H9 (cell line): ENCODE data around the gene REG1A. TPM values are rescaled to one million over a fixed set of nuclear protein-coding genes. Genes with fewer than 3 reads are reported as not detected.

ENCODE experiments used
- DNase-seq: peaks from one replicate; pipeline ENCODE4 v3.0.0-alpha.2; 2017
- H2AFZ ChIP-seq: one replicate; pipeline ENCODE4 v1.6.1; 2013; ENCODE audit warnings: mild to moderate bottlenecking, low read length, control low read depth, moderate library complexity
- H2AK5ac ChIP-seq: 2 replicates; pipeline ENCODE4 v1.6.1; 2013; ENCODE audit warnings: low read length, control low read depth, mixed read lengths; ENCODE audit not compliant: insufficient read length
- H2BK120ac ChIP-seq: one replicate; pipeline ENCODE4 v1.6.1; 2013; ENCODE audit warnings: low read depth, mild to moderate bottlenecking, low read length, control low read depth, inconsistent platforms; ENCODE audit not compliant: poor library complexity, severe bottlenecking
- H2BK12ac ChIP-seq: 2 replicates; pipeline ENCODE4 v1.6.1; 2013; ENCODE audit warnings: low read length, control low read depth, mixed read lengths, low read depth; ENCODE audit not compliant: insufficient read length
- H2BK15ac ChIP-seq: 2 replicates; pipeline ENCODE4 v1.6.1; 2013; ENCODE audit warnings: low read depth, low read length, control low read depth
- H2BK20ac ChIP-seq: one replicate; pipeline ENCODE4 v1.6.1; 2013; ENCODE audit warnings: low read depth, mild to moderate bottlenecking, low read length, control low read depth, inconsistent platforms; ENCODE audit not compliant: poor library complexity, severe bottlenecking
- H2BK5ac ChIP-seq: 2 replicates; pipeline ENCODE4 v1.6.1; 2013; ENCODE audit warnings: low read length, control low read depth, mixed read lengths; ENCODE audit not compliant: insufficient read length
- H3K14ac ChIP-seq: 2 replicates; pipeline ENCODE4 v1.6.1; 2013; ENCODE audit warnings: low read length, control low read depth; ENCODE audit not compliant: insufficient read depth
- H3K18ac ChIP-seq: 2 replicates; pipeline ENCODE4 v1.6.1; 2013; ENCODE audit warnings: low read depth, mild to moderate bottlenecking, mixed read lengths, low read length, control low read depth; ENCODE audit not compliant: insufficient read length
- H3K23ac ChIP-seq: 2 replicates; pipeline ENCODE4 v1.6.1; 2013; ENCODE audit warnings: low read length, control low read depth, mixed read lengths, low read depth; ENCODE audit not compliant: insufficient read length
- H3K23me2 ChIP-seq: 2 replicates; pipeline ENCODE4 v1.6.1; 2013; ENCODE audit warnings: low read depth, mild to moderate bottlenecking, mixed read lengths, low read length, control low read depth; ENCODE audit not compliant: insufficient read length, poor library complexity, severe bottlenecking
- H3K27ac ChIP-seq: 2 replicates; pipeline ENCODE4 v1.5.1; 2013; ENCODE audit warnings: low read length, control low read depth, mixed read lengths, low read depth; ENCODE audit not compliant: insufficient read length
- H3K27me3 ChIP-seq: 2 replicates; pipeline ENCODE4 v1.6.1; 2013; ENCODE audit warnings: low read length, control low read depth, inconsistent platforms; ENCODE audit not compliant: insufficient read depth
- H3K4ac ChIP-seq: 2 replicates; pipeline ENCODE4 v1.6.1; 2013; ENCODE audit warnings: low read depth, mild to moderate bottlenecking, control low read depth, inconsistent platforms, low read length, moderate library complexity
- H3K4me1 ChIP-seq: 2 replicates; pipeline ENCODE4 v1.6.1; 2013; ENCODE audit warnings: low read length, control low read depth, inconsistent platforms; ENCODE audit not compliant: insufficient read depth
- H3K4me2 ChIP-seq: 2 replicates; pipeline ENCODE4 v1.6.1; 2013; ENCODE audit warnings: low read length, control low read depth, mixed read lengths; ENCODE audit not compliant: insufficient read length, insufficient read depth
- H3K56ac ChIP-seq: 2 replicates; pipeline ENCODE4 v1.6.1; 2013; ENCODE audit warnings: low read depth, mild to moderate bottlenecking, mixed read lengths, low read length, control low read depth; ENCODE audit not compliant: insufficient read length
- H3K79me1 ChIP-seq: 2 replicates; pipeline ENCODE4 v1.6.1; 2013; ENCODE audit warnings: low read depth, mild to moderate bottlenecking, moderate library complexity, low read length, control low read depth, inconsistent platforms; ENCODE audit not compliant: insufficient read depth, poor library complexity, severe bottlenecking
- H3K79me2 ChIP-seq: 2 replicates; pipeline ENCODE4 v1.6.1; 2013; ENCODE audit warnings: low read length, control low read depth, inconsistent platforms; ENCODE audit not compliant: insufficient read depth
- H3K9ac ChIP-seq: 2 replicates; pipeline ENCODE4 v1.6.1; 2013; ENCODE audit warnings: low read length, control low read depth, mixed read lengths; ENCODE audit not compliant: insufficient read length; ENCODE audit errors: extremely low read depth
- H3K9me3 ChIP-seq: one replicate; pipeline ENCODE4 v1.6.1; 2013; ENCODE audit warnings: low read depth, low read length, inconsistent platforms; ENCODE audit not compliant: control insufficient read depth
- H3T11ph ChIP-seq: one replicate; pipeline ENCODE4 v1.6.1; 2013; ENCODE audit warnings: mild to moderate bottlenecking, low read length, control low read depth, inconsistent platforms
- H4K20me1 ChIP-seq: one replicate; pipeline ENCODE4 v1.6.1; 2013; ENCODE audit not compliant: control insufficient read depth, insufficient read length, insufficient read depth
- H4K5ac ChIP-seq: 2 replicates; pipeline ENCODE4 v1.6.1; 2013; ENCODE audit warnings: low read depth, mild to moderate bottlenecking, mixed read lengths, low read length, control low read depth; ENCODE audit not compliant: insufficient read length
- H4K8ac ChIP-seq: replicated peaks from 2 replicates; pipeline ENCODE4 v1.6.1; 2013; ENCODE audit warnings: low read length, control low read depth, mixed read lengths, low read depth; ENCODE audit not compliant: insufficient read length
- H4K91ac ChIP-seq: 2 replicates; pipeline ENCODE4 v1.6.1; 2013; ENCODE audit warnings: low read depth, mild to moderate bottlenecking, moderate library complexity, mixed read lengths, low read length, control low read depth; ENCODE audit not compliant: insufficient read length
- H3K27ac Mint-ChIP-seq, 3 experiments: 2 replicates in 2 of 3; 3 replicates in 1 of 3; pipeline ENCODE4 v1.8.0; 2020 to 2021; ENCODE audit warnings: mixed read lengths in 3 of 3, mild to moderate bottlenecking in 1 of 3, moderate library complexity in 1 of 3
- H3K27me3 Mint-ChIP-seq: 2 replicates; pipeline ENCODE4 v1.8.0; 2021; ENCODE audit warnings: low read depth, mild to moderate bottlenecking, moderate library complexity, mixed read lengths
- H3K36me3 Mint-ChIP-seq, 3 experiments: 2 replicates in 2 of 3; 3 replicates in 1 of 3; pipeline ENCODE4 v1.8.0; 2020 to 2021; ENCODE audit warnings: low read depth in 3 of 3, mixed read lengths in 3 of 3; ENCODE audit not compliant: insufficient read depth in 1 of 3
- H3K4me1 Mint-ChIP-seq, 2 experiments: 2 replicates each; pipeline ENCODE4 v1.8.0; 2020; ENCODE audit warnings: mixed read lengths in 2 of 2
- H3K4me3 Mint-ChIP-seq, 2 experiments: 2 replicates in 1 of 2; 3 replicates in 1 of 2; pipeline ENCODE4 v1.8.0; 2020 to 2021; ENCODE audit warnings: mild to moderate bottlenecking in 2 of 2, mixed read lengths in 2 of 2, moderate library complexity in 1 of 2
- H3K9me3 Mint-ChIP-seq, 2 experiments: 2 replicates in 1 of 2; 3 replicates in 1 of 2; pipeline ENCODE4 v1.8.0; 2020; ENCODE audit warnings: mild to moderate bottlenecking in 2 of 2, mixed read lengths in 2 of 2, moderate library complexity in 1 of 2
- CTCF ChIP-seq: fragments of 200-600 bp; sonication (generic); conservative IDR thresholded peaks from 3 replicates; pipeline ENCODE4 v1.8.0; 2021; ENCODE audit warnings: antibody characterized with exemption, mild to moderate bottlenecking
- total RNA-seq: library from RNA; stranded (reverse); gene quantifications from 2 replicates; pipeline ENCODE4 v1.2.1, GENCODE V29; 2021

REG1A gene
- total RNA-seq, 1 experiment from 2014 or later, result not detected

- no peak within 1 kb of the TSS for H3K14ac ChIP-seq
- no peaks in the 10 kb centered on the region for H4K20me1 ChIP-seq
- no peak within 1 kb of the TSS for H3K4me2 ChIP-seq
- DNase-seq, result no peak
- H3K23me2 ChIP-seq, result no peaks in the 10 kb centered on the region
- no peak within 1 kb of the TSS for H3T11ph ChIP-seq
- H3K23ac ChIP-seq, result no peak within 1 kb of the TSS
- no peaks in the 10 kb centered on the region for H3K4me1 ChIP-seq
- H3K4me3 Mint-ChIP-seq, result no peak within 1 kb of the TSS
- H4K8ac ChIP-seq, result no peak within 1 kb of the TSS
- no peak within 1 kb of the TSS for H4K91ac ChIP-seq
- H3K9me3 Mint-ChIP-seq, result no peaks in the 10 kb centered on the region
- no peak within 1 kb of the TSS for H2BK5ac ChIP-seq
- H2AFZ ChIP-seq, result no peak within 1 kb of the TSS
- H4K5ac ChIP-seq, result no peak within 1 kb of the TSS
- H3K56ac ChIP-seq, result no peak within 1 kb of the TSS
- no peaks in the 10 kb centered on the region for H3K27me3 ChIP-seq
- H2AK5ac ChIP-seq, result no peak within 1 kb of the TSS
- TF ChIP-seq CTCF, result no peak
- no peak within 1 kb of the TSS for H2BK120ac ChIP-seq
- no peaks in the 10 kb centered on the region for H3K4me1 Mint-ChIP-seq
- H3K4ac ChIP-seq, result no peak within 1 kb of the TSS
- no peak within 1 kb of the TSS for H2BK12ac ChIP-seq
- no peak within 1 kb of the TSS for H2BK15ac ChIP-seq
- peaks cover 3% of the 10 kb centered on the region for H3K27me3 Mint-ChIP-seq
- peak within 1 kb of the TSS in 1 of 3 experiments; percentile 22; a peak in 1 of 7 replicates for H3K27ac Mint-ChIP-seq
- no peak within 1 kb of the TSS for H3K27ac ChIP-seq
- no peak within 1 kb of the TSS for H3K18ac ChIP-seq
- no peaks in the 10 kb centered on the region for H3K79me2 ChIP-seq
- H3K9ac ChIP-seq, result no peak within 1 kb of the TSS
- no peaks in the 10 kb centered on the region; a peak in 1 of 7 replicates for H3K36me3 Mint-ChIP-seq
- no peak within 1 kb of the TSS for H2BK20ac ChIP-seq
- no peaks in the 10 kb centered on the region for H3K79me1 ChIP-seq
- no peaks in the 10 kb centered on the region for H3K9me3 ChIP-seq
Measured at GRCh38 chr2:79159653-79160052, 39.4 kb downstream of the REG1A start, which contains the start of gene REG3A. Gene REG3A, minus strand, starts transcription at chr2:79159753. Its CDS starts 348 bp downstream, at chr2:79159405.
